T-helper 17 cell (primary cell): ENCODE results near the gene MMP25. TPM values are rescaled to one million over a fixed set of nuclear protein-coding genes. Genes with fewer than 3 reads are reported as not detected.
"Not testable (repeated sequence)": the region's sequence is repeated elsewhere in the genome, so short reads cannot be mapped to it uniquely, and the experiment has no call there.

Experiments
- ATAC-seq: fragments of 150-1000 bp; cut with Tn5 transposase; 2 replicates; pipeline ENCODE4 v1.10.0; 2021; ENCODE audit warnings: mild to moderate bottlenecking, moderate library complexity
- DNase-seq, 3 donors: peaks; one replicate each; pipeline versions ENCODE4 v3.0.0 to v3.0.0-alpha.2; 2020 to 2021
- H3K9me3 ChIP-seq: one replicate; pipeline ENCODE4 v1.7.0; 2013; ENCODE audit warnings: low read length, mild to moderate bottlenecking; ENCODE audit not compliant: control insufficient read depth, poor library complexity, severe bottlenecking
- H3K27ac Mint-ChIP-seq: one replicate; pipeline ENCODE4 v1.8.0; 2022; ENCODE audit warnings: mild to moderate bottlenecking, moderate library complexity, mixed read lengths
- H3K27me3 Mint-ChIP-seq: one replicate; pipeline ENCODE4 v1.8.0; 2022; ENCODE audit warnings: mixed read lengths
- H3K36me3 Mint-ChIP-seq: one replicate; pipeline ENCODE4 v1.8.0; 2022; ENCODE audit warnings: low read depth, mixed read lengths
- H3K4me1 Mint-ChIP-seq: one replicate; pipeline ENCODE4 v1.8.0; 2022; ENCODE audit warnings: mild to moderate bottlenecking, mixed read lengths
- H3K4me3 Mint-ChIP-seq: one replicate; pipeline ENCODE4 v1.8.0; 2022; ENCODE audit warnings: mild to moderate bottlenecking, moderate library complexity, mixed read lengths
- total RNA-seq, 4 donors: library from RNA in 2 of 4; stranded (reverse) in 2 of 4; gene quantifications; one replicate each; pipeline ENCODE4 v1.2.3 and lab custom pipeline; 2022 to 2026

MMP25 gene
- total RNA-seq, 2 donors from 2014 or later: 1.4 to 1.5 TPM

DNA sequence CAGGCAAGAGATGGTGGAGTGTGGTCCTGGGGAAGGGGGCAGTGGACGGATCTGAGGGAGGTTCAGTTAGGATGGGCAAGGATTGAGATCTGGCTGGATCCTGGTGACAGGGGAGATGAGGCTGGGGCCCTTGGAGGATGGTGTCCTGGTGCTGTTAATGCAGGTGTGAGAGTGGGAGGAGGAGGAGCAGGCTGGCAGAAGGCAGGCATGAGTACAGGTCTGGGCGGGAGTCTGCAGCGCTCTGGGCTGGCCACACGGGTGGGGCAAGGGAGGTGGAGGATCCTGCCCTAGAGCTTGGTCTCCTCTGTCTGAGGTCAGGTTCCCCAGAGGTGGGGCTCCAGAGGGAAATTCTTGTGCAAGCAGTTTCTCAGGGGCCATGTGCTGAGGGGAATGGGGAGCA, 25.8 kb downstream of the MMP25 start:
- DNase-seq: not testable (repeated sequence)

DNA sequence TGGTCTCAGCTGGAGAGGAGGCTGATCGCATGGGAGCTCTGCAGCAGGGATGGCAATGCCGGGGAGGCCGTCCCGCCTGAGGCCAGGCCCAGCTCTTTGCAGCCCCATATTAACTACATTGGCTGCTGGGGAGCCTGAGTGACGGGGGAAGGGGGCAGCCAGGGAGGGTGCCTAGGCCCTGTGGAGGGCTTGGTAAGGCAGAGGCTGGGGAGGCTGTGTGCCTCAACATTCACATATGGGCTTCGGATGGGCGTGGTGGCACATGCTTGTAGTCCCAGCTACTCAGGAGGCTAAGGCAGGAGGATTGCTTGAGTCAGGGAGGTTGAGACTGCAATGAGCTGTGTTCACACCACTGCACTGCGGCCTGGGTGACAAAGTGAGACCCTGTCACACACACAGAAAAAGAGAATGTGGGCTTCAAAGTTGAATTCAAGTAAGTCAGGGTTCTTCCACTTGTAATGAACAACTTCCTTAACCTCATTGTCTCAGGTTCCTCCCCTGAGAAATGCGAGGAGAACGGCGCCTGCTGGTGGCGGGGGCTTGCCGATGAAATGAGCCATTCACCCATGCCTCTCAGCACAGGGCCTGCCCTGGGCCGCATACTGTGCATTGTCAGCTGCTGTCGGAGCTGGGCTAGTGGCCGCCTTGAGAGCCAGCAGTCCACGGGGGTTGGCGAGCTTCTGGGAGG, 26.4 kb downstream of the MMP25 start:
- peak overlapping the region; percentile 98 for H3K27ac Mint-ChIP-seq
- peak overlapping the region; percentile 91 for H3K4me3 Mint-ChIP-seq
- not testable (repeated sequence) for H3K36me3 Mint-ChIP-seq, H3K27me3 Mint-ChIP-seq, H3K9me3 ChIP-seq
- DNase-seq (peak in 1 of 3 donors; percentile 37), ATAC-seq (peak; percentile 33)
- peaks cover 71% of the 10 kb centered on the region for H3K4me1 Mint-ChIP-seq

More for the DNA sequence above, 25.8 kb downstream of the MMP25 start:
- Mint-ChIP-seq H3K36me3 (peaks cover 11% of the 10 kb centered on the region), H3K4me3 (peak overlapping the region; percentile 77), H3K4me1 (peaks cover 72% of the 10 kb centered on the region), H3K27ac (peak overlapping the region; percentile 98)
- H3K27me3 Mint-ChIP-seq, ATAC-seq, H3K9me3 ChIP-seq: not testable (repeated sequence)

DNA sequence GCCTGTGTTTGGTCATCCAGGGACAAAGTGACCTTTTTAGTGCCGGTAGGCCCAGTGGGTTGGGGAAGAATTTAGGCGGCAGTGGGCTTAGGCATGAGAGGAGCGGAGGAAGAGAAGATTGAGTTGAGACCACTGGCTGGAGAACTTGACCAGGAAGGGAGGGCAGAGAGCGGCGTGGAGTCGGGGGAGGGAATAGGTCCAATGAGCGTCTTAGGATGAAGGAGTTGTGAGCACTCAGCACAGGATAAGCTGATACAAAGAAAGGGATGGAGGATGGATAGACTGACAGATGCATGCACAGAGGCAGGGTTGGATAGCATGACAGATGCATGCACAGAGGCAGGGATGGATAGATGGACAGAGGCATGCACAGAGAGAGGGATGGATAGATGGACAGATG, 27.1 kb downstream of the MMP25 start:
- Mint-ChIP-seq H3K4me3 (peak overlapping the region; percentile 91), H3K4me1 (peaks cover 74% of the 10 kb centered on the region), H3K36me3 (peaks cover 5% of the 10 kb centered on the region), H3K27ac (peak overlapping the region; percentile 98), H3K27me3 (no peaks in the 10 kb centered on the region)
- DNase-seq (no peak), ATAC-seq (no peak)
- no peaks in the 10 kb centered on the region for H3K9me3 ChIP-seq

DNA sequence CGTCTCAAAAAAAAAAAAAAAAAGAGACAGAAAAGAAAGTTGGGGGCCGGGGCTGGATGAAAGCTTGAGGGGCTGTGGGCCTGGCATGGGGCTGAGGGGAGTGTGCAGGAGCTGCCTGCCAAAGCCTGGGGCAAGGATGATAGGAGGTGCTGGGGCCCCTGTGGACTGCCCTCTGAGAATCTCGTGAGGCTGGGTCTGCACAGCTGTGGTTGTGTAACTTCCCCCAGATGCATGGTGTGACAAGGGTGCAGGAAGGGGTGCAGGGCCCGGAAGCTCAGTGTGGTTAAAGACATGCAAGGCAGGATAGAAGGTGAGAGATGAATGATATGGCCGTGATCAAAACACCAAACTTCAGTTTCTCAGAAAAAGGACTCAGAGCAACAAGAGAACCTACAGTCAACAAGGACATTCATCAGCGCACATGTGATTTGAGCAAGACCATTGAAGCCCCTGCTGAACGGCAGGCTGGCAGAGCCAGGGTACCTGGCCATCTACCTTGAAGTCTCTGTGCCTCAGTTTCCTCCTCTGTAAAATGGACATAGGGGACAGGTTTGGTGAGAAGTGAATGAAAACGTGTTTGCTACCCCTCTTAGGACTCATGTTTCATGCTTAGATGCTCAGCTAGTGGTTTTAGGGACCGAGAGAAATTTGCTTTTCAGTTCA, 28.6 kb downstream of the MMP25 start:
- peak; percentile 54 to 73 (median 67) for DNase-seq
- peak; percentile 90 for ATAC-seq
- H3K4me1 Mint-ChIP-seq: peaks cover 71% of the 10 kb centered on the region
- H3K36me3 Mint-ChIP-seq: peaks cover 3% of the 10 kb centered on the region
- H3K27ac Mint-ChIP-seq: peak overlapping the region; percentile 98
- H3K4me3 Mint-ChIP-seq: peak overlapping the region; percentile 91
- H3K9me3 ChIP-seq: no peaks in the 10 kb centered on the region
- no peaks in the 10 kb centered on the region for H3K27me3 Mint-ChIP-seq

DNA sequence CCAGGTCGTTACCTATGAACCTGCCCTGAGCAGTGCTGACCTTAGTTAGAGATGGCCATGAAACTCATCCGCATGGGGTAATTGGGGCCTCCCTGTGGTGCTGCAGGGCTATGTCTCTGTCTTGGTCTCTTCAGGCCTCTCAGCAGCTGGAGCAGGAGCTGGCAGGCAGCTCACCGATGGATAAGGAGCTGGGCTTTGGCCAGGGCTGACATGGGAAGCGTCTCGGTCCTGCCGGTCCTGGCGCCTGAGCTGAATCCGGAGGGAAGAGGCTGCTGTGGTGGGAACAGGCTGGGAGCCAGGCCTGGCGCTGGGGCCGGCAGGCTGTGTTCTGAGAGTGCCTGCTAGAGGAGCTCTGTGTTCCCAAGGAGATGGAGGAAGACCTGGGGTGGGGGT, 29.2 kb downstream of the MMP25 start:
- peak overlapping the region; percentile 98 for H3K27ac Mint-ChIP-seq
- H3K27me3 Mint-ChIP-seq: no peaks in the 10 kb centered on the region
- ATAC-seq (peak; percentile 29), DNase-seq (no peak)
- H3K4me3 Mint-ChIP-seq: peak overlapping the region; percentile 91
- H3K4me1 Mint-ChIP-seq: peaks cover 69% of the 10 kb centered on the region
- H3K36me3 Mint-ChIP-seq: peaks cover 3% of the 10 kb centered on the region
- no peaks in the 10 kb centered on the region for H3K9me3 ChIP-seq

DNA sequence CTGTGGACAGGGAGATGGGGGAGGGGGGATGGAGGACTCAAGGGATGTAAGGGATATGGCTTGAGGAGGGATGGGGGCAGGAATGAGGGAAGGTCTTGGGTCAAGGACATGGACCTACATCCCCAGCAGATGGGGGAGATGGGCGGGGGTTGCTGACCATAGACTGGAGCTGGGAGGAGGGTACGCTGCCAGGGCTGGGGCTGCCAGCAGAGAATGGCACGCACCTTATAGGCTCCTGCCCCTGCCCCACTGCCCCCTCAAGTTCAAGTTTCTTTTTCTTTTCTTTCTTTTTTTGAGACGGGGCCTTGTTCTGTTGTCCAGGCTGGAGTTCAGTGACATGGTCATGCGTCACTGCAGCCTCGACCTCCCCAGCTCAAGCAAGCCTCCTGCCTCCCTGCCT, 29.6 kb downstream of the MMP25 start:
- not testable (repeated sequence) for DNase-seq, H3K9me3 ChIP-seq, H3K27me3 Mint-ChIP-seq, ATAC-seq, H3K36me3 Mint-ChIP-seq
- Mint-ChIP-seq H3K27ac (peak overlapping the region; percentile 98), H3K4me1 (peaks cover 69% of the 10 kb centered on the region), H3K4me3 (peak overlapping the region; percentile 91)

DNA sequence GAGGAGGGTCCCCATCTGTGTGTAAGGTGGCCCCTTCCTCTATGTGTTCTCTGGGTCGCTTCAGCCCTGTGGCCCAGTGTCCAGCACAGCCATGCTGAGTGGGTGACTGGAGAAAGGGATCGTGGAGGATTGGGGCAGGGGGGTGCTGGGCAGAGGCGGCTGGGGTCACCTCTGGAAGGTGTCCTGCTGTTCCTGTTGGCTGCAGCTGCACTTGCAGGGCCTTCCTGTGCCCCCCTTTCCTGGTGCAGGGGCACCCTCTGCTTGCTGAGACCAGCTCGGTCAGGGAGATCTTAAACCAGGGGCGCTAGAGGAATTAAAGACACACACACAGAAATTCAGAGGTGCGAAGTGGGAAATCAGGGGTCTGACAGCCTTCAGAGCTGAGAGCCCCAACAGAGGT, 30.2 kb downstream of the MMP25 start:
- no peaks in the 10 kb centered on the region for H3K9me3 ChIP-seq
- Mint-ChIP-seq H3K4me1 (peaks cover 64% of the 10 kb centered on the region), H3K36me3 (peaks cover 3% of the 10 kb centered on the region), H3K27ac (peak overlapping the region; percentile 98), H3K27me3 (no peaks in the 10 kb centered on the region), H3K4me3 (peak overlapping the region; percentile 91)
- no peak for ATAC-seq
- DNase-seq: no peak

DNA sequence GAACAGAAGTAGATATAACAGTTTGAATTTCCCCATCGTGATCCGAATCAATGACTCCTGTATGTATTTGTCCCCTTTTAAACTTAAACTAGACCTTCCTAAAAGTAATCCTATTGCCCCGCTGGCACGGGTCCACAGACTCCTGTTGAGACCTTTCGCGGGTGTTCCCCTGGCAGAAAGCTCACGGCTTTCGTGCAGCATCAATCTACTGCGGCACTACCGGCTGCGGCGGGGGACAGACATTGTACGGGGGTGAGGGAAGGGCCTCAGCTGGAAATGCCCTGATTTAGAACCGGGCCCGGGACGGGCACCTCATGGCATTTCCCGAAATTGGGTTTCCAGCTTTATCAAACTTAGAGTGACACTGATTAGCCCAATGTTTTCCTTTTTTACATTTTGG, 33.7 kb downstream of the MMP25 start:
- Mint-ChIP-seq H3K27ac (peak overlapping the region; percentile 98), H3K27me3 (no peaks in the 10 kb centered on the region), H3K4me1 (peaks cover 44% of the 10 kb centered on the region), H3K36me3 (no peaks in the 10 kb centered on the region), H3K4me3 (no peak overlapping the region)
- DNase-seq (no peak), ATAC-seq (no peak)
- H3K9me3 ChIP-seq: no peaks in the 10 kb centered on the region

DNA sequence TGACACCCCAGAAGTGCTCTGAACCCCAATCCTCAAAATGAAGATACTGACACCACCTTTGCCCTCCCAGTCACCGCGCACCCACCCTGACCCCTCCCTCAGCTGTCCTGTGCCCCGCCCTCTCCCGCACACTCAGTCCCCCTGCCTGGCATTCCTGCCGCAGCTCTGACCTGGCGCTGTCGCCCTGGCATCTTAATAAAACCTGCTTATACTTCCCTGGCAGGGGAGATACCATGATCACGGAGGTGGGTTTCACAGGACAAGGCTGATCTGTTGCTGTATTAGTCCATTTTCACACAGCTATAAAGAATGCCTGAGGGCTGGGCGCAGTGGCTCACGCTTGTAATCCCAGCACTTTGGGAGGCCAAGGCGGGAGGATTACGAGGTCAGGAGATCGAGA, 35.6 kb downstream of the MMP25 start:
- H3K9me3 ChIP-seq, DNase-seq, H3K4me3 Mint-ChIP-seq, H3K36me3 Mint-ChIP-seq, H3K27me3 Mint-ChIP-seq, ATAC-seq: not testable (repeated sequence)
- Mint-ChIP-seq H3K4me1 (peaks cover 38% of the 10 kb centered on the region), H3K27ac (peak overlapping the region; percentile 24)

DNA sequence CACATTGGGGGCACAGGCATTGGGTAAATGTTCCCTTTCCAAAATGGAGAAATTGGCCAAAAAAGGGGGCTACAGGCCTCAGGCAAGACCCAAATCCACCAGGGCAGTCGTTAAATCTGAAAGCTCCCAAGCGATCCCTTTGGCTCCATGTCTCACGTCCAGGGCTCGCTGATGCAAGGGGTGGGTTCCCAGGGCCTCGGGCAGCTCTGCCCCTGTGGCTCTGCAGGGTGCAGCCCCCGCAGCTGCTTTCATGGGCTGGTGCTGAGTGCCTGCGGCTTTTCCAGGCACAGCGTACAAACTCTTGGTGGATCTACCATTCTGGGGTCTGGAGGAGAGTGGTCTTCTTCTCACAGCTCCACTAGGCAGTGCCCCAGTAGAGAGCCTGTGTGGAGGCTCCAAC, 37.0 kb downstream of the MMP25 start:
- peak overlapping the region; percentile 24 for H3K27ac Mint-ChIP-seq
- H3K27me3 Mint-ChIP-seq: not testable (repeated sequence)

DNA sequence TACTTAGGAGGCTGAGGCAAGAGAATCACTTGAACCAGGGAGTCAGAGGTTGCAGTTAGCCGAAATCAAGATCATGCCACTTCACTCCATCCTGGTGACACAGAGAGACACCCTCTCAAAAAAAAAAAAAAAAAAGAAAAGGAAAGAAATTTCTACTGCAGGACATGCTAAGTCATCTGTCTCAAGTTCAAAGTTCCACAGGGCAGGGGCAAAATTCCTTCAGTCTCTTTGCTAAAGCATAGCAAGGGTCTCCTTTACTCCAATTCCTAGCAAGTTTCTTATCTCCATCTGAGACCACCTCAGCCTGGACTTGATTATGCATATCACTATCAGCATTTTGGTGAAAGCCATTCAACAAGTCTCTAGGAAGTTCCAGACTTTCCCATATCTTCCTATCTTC, 38.1 kb downstream of the MMP25 start:
- H3K4me1 Mint-ChIP-seq: peaks cover 36% of the 10 kb centered on the region
- H3K4me3 Mint-ChIP-seq: no peak overlapping the region
- H3K27ac Mint-ChIP-seq: peak overlapping the region; percentile 6
- no peaks in the 10 kb centered on the region for H3K27me3 Mint-ChIP-seq
- DNase-seq (no peak), ATAC-seq (no peak)
- no peaks in the 10 kb centered on the region for H3K9me3 ChIP-seq
- H3K36me3 Mint-ChIP-seq: no peaks in the 10 kb centered on the region

More for the DNA sequence above, 37.0 kb downstream of the MMP25 start:
- peaks cover 37% of the 10 kb centered on the region for H3K4me1 Mint-ChIP-seq
- H3K36me3 Mint-ChIP-seq, H3K4me3 Mint-ChIP-seq, H3K9me3 ChIP-seq, ATAC-seq, DNase-seq: not testable (repeated sequence)

DNA sequence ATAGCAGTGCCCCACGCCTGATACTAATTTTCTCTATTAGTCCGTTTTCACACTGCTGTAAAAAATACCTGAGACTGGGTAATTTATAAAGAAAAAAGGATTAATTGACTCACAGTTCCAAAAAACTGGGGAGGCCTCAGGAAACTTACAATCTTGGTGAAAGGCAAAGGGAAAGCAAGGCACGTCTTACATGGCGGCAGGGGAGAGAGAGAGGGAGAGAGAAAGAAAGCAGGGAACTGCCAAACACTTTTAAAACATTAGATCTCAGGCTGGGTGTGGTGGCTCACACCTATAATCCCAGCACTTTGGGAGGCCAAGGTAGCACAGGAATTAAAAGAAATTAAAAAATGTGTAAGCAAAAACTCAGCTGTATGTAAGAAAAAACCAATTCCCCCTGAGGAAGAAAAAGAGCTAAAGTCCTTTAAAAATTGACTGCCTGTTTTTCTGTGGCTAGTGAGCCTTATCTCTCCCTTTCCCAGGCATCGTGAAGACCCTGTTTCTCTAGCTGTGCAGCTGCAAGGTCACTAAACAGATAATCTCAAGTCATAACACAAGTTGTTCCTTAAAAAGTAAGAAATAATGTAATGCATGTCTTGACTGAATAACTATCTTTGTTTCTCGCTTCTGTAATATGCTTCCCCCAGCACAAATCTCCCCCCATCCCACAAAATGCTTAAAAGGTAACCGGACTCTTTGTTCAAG, 38.8 kb downstream of the MMP25 start:
- H3K27ac Mint-ChIP-seq: peak overlapping the region; percentile 6
- H3K27me3 Mint-ChIP-seq: no peaks in the 10 kb centered on the region
- no peaks in the 10 kb centered on the region for H3K36me3 Mint-ChIP-seq
- no peaks in the 10 kb centered on the region for H3K9me3 ChIP-seq
- H3K4me1 Mint-ChIP-seq: peaks cover 34% of the 10 kb centered on the region
- DNase-seq (no peak), ATAC-seq (no peak)
- peak overlapping the region; percentile 50 for H3K4me3 Mint-ChIP-seq

DNA sequence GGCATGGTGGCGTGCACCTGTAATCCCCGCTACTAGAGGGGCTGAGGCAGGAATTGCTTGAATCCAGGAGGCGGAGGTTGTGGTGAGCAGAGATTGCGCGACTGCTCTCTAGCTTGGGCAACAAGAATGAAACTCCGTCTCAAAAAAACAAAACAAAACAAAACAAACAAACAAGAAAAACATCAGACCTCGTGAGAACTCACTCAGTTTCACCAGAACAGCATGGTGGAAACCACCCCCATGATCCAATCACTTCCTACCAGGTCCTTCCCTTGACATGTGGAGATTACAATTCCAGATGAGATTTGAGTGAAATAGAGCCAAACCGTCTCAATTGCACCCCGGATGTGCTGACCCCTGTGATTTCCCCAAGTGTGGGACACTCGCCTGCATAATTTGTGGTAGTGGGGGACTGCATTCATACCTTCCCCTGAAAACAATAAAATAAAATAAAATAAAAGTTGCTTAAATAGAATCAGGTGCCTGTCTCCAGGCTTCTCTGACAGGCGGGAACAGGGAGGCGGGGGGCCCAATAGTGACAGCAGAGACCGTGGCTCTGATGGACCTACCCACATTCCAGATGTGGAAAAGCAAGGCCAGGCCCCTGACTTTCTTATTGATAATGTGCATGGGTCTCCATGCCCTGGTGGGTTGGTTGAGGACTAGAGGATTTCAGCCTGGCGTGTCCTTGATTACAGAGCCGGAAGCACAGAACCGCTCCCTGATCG, 39.7 kb downstream of the MMP25 start:
- peak overlapping the region; percentile 50 for H3K4me3 Mint-ChIP-seq
- H3K27me3 Mint-ChIP-seq: no peaks in the 10 kb centered on the region
- peak overlapping the region; percentile 77 for H3K27ac Mint-ChIP-seq
- ATAC-seq (no peak), DNase-seq (no peak)
- H3K4me1 Mint-ChIP-seq: peaks cover 32% of the 10 kb centered on the region
- H3K36me3 Mint-ChIP-seq: no peaks in the 10 kb centered on the region
- H3K9me3 ChIP-seq: no peaks in the 10 kb centered on the region
